K562 (cell line): ENCODE results near the gene ZNF485. TPM values are rescaled to one million over a fixed set of nuclear protein-coding genes. Genes with fewer than 3 reads are reported as not detected.

Source experiments
- AFF1 ChIP-seq, 2 experiments: fragments of 450-650 bp; IDR thresholded peaks; 2 replicates each; pipeline ENCODE4 v1.6.1; 2018; ENCODE audit warnings: mild to moderate bottlenecking in 2 of 2, low read depth in 1 of 2; ENCODE audit not compliant: partially characterized antibody in 2 of 2
- MLLT1 ChIP-seq, 2 experiments: fragments of 450-650 bp; IDR thresholded peaks; 2 replicates each; pipeline ENCODE4 v1.6.1; 2016
- THAP7 ChIP-seq: fragments of 250-450 bp; sonication (Bioruptor Pico); IDR thresholded peaks from 2 replicates; pipeline ENCODE4 v1.5.0; 2021
- ZNF318 ChIP-seq, 2 experiments: fragments of 450-650 bp; IDR thresholded peaks; 2 replicates each; pipeline ENCODE4 v1.6.1; 2016; ENCODE audit warnings: mild to moderate bottlenecking in 2 of 2, borderline replicate concordance in 1 of 2, low read depth in 1 of 2, moderate library complexity in 1 of 2
- polyA plus RNA-seq, 8 experiments: library from polyadenylated mRNA; depleted of rRNA in 4 of 8; stranded (reverse) in 5 of 8; unstranded in 3 of 8; fragments of >200 nt; fragmentation: Nextera tagmentation in 2 of 8; fragmentation: Illumina TruSeq in 1 of 8; extraction: Ambion mirVana in 2 of 8; extraction: Trizol in 1 of 8; gene quantifications; 2 replicates each; pipeline versions ENCODE4 v1.2.1 to v1.2.3, GENCODE V29; 2011 to 2014; ENCODE audit warnings: inconsistent platforms in 1 of 8, missing spikeins in 1 of 8
- total RNA-seq, 7 experiments: library from RNA; depleted of rRNA in 6 of 7; stranded (reverse); fragments of >200 nt in 6 of 7; fragmentation: Illumina TruSeq in 2 of 7; extraction: Trizol in 2 of 7; gene quantifications; 2 replicates each; pipeline versions ENCODE4 v1.2.1 to v1.2.3, GENCODE V29; 2011 to 2021; ENCODE audit warnings: low replicate concordance in 1 of 7
- TF ChIP-seq, protein P1 (sequence below): fragments of 450-650 bp; IDR thresholded peaks from 2 replicates; pipeline ENCODE4 v1.6.1; 2016

Gene ZNF485
- total and polyA plus RNA-seq, 9 of the 15 experiments (the other 6 are each of a cell fraction or from before 2014, with no cell fraction given) = 8.0 to 18.7 (median 11.9) TPM

DNA sequence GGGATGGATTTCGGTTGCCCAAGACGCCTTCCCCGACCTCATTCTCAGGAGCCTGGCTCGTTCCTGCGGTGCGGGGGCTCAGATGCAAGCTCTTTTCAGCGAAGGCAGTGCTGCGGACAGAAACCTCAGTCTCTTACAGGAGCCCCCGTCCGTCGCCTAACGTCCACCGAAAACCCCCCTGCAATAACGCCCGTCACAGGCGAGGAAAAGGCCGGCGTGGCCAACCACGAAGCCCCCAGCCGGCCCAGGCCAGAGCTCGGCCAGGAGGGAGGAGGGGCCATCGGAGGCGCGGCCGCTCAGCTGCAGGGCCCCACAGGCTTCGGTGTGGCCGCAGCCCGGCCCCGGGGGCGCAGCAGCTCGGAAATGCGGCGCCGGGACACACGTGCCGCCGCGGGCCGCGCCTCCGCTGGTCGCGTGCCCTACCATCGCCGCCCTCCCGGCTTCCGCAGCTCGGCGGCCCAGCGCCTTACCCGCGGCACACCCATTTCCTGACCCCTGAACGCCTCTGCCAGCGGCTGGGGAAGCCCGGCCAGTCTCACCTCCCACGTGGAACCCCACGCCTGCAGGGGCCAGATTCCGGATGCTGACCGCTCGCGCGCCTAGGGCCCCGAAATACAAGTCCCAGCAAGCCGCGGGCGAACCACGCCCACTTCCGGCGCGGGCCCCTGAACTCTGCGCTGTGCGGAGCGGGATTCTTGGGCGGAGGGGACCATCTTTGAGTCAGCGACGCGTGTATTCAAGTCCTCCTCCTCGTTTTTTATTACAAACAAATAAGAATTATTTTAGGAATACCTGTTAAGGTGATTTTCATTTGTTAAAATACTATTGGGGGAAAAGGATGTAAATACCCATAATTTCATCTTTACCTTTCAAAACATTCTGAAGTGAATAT is 32.0 kb upstream of the ZNF485 start, which contains the start of gene ZNF239 (continued):
- no peak for TF ChIP-seq THAP7 (CRISPR knock-in tag)
- no peak for TF ChIP-seq MLLT1 (IDR thresholded peaks at IDR 0.05)
- TF ChIP-seq, protein P1, sequence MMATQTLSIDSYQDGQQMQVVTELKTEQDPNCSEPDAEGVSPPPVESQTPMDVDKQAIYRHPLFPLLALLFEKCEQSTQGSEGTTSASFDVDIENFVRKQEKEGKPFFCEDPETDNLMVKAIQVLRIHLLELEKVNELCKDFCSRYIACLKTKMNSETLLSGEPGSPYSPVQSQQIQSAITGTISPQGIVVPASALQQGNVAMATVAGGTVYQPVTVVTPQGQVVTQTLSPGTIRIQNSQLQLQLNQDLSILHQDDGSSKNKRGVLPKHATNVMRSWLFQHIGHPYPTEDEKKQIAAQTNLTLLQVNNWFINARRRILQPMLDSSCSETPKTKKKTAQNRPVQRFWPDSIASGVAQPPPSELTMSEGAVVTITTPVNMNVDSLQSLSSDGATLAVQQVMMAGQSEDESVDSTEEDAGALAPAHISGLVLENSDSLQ = no peak
- TF ChIP-seq ZNF318 (IDR thresholded peaks at IDR 0.05; ENCODE audit: borderline replicate concordance in 1 of 2, low read depth in 1 of 2) = no peak
- TF ChIP-seq AFF1 (IDR thresholded peaks at IDR 0.05; ENCODE audit: low read depth in 1 of 2, partially characterized antibody in 2 of 2) = peak in 1 of 2 experiments; percentile 87
